Naive B cell (primary cell): Measurements from ENCODE around the gene CACHD1. TPM values are rescaled to one million over a fixed set of nuclear protein-coding genes. Genes with fewer than 3 reads are reported as not detected.

Source experiments
- ATAC-seq, 2 donors: fragments of 150-1000 bp; cut with Tn5 transposase; 2 replicates each; pipeline ENCODE4 v1.10.0; 2021; ENCODE audit warnings: low read depth in 2 of 2, mild to moderate bottlenecking in 2 of 2, moderate library complexity in 2 of 2
- DNase-seq: peaks from one replicate; pipeline ENCODE4 v3.0.0; 2022
- H3K27ac Mint-ChIP-seq, 6 donors: one replicate each; pipeline ENCODE4 v1.8.0; 2020 to 2022; ENCODE audit warnings: mild to moderate bottlenecking in 6 of 6, mixed read lengths in 6 of 6, moderate library complexity in 5 of 6, inconsistent platforms in 2 of 6
- H3K27me3 Mint-ChIP-seq, 3 donors: one replicate each; pipeline ENCODE4 v1.8.0; 2021 to 2022; ENCODE audit warnings: mixed read lengths in 3 of 3, mild to moderate bottlenecking in 1 of 3
- H3K36me3 Mint-ChIP-seq, 2 donors: one replicate each; pipeline ENCODE4 v1.8.0; 2020 to 2022; ENCODE audit warnings: mixed read lengths in 2 of 2, inconsistent platforms in 1 of 2, mild to moderate bottlenecking in 1 of 2
- H3K4me1 Mint-ChIP-seq, 3 donors: one replicate each; pipeline ENCODE4 v1.8.0; 2020 to 2022; ENCODE audit warnings: mixed read lengths in 3 of 3, inconsistent platforms in 1 of 3, mild to moderate bottlenecking in 1 of 3, moderate library complexity in 1 of 3
- H3K4me3 Mint-ChIP-seq, 8 donors: one replicate each; pipeline ENCODE4 v1.8.0; 2020 to 2022; ENCODE audit warnings: mild to moderate bottlenecking in 8 of 8, mixed read lengths in 8 of 8, moderate library complexity in 8 of 8, inconsistent platforms in 2 of 8
- H3K9me3 Mint-ChIP-seq, 7 donors: one replicate each; pipeline ENCODE4 v1.8.0; 2020 to 2022; ENCODE audit warnings: mixed read lengths in 7 of 7, mild to moderate bottlenecking in 5 of 7, inconsistent platforms in 2 of 7, moderate library complexity in 1 of 7
- polyA plus RNA-seq, 6 donors: library from polyadenylated mRNA; unstranded; fragments of 300-500 nt; fragmentation: Illumina TruSeq; gene quantifications; one replicate each; pipeline ENCODE4 v1.2.3, GENCODE V29; 2021; ENCODE audit warnings: low read depth in 6 of 6

The CACHD1 gene
- polyA plus RNA-seq, 6 donors from 2014 or later = not detected

- no peaks in the 10 kb centered on the region for H3K36me3 Mint-ChIP-seq
- peaks cover 0 to 5% (median 0%) of the 10 kb centered on the region in 3 donors for H3K4me1 Mint-ChIP-seq
- no peak overlapping the region for H3K27ac Mint-ChIP-seq
- H3K27me3 Mint-ChIP-seq = peaks cover 0 to 6% (median 0%) of the 10 kb centered on the region in 3 donors
- H3K4me3 Mint-ChIP-seq = no peak overlapping the region
- ATAC-seq = no peak
- no peak for DNase-seq
- H3K9me3 Mint-ChIP-seq = no peaks in the 10 kb centered on the region
Measured at GRCh38 chr1:64542118-64542517, 72.2 kb downstream of the CACHD1 start.

DNA sequence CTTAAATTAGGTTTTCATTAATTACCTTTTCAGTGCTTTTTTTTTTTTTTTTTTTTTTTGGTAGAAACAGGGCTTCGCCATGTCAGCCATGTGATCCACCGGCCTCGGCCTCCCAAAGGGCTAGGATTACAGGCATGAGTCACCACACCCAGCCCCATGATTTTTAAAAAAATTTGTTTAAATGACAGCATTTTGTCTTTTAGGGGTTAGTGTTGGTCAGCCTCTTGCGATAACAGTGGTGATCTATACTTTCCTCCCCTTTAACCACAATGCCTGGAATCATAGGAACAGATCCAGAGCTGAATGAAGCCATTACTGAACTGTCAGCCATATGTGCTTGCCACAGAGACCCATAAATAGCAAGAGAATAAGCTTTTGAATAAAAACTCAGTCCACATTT, 73.9 kb downstream of the CACHD1 start:
- H3K36me3 Mint-ChIP-seq = no peaks in the 10 kb centered on the region
- H3K27me3 Mint-ChIP-seq = peaks cover 0 to 6% (median 0%) of the 10 kb centered on the region in 3 donors
- H3K4me1 Mint-ChIP-seq = peaks cover 0 to 5% (median 0%) of the 10 kb centered on the region in 3 donors
- no peak overlapping the region for H3K27ac Mint-ChIP-seq
- H3K4me3 Mint-ChIP-seq = no peak overlapping the region
- no peak for ATAC-seq
- DNase-seq = no peak
- no peaks in the 10 kb centered on the region for H3K9me3 Mint-ChIP-seq

DNA sequence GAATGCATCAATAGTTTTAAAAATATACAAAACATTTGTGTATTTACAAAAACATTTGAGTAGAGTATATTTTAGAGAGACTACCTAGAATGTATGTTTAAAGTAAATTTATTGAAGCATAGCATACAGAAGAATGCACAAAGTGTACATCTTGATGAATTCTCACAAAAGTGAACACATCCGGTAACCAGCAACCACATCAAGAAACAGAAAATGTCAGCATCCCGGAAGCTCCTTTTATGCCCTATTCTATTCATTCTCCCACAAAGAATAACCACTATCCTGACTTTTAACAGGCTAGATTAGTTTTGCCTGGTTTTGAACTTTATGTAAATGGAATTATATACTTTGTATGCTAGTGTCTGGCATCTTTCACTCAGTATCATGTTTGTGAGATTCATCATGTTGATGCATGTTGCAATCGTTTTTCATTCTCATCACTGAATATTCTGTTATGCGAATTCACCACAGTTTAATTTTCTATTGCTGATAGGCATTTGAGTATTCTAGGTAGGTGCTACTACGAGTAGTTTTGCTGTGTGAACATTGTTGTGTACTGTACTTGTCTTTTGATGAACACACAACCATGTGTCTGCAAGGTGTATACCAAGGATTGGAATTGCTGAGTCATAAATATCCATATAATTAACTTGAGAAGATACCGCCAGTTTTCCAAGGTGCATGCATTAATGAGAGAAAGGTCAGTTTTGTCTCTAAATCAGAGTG, 75.4 kb downstream of the CACHD1 start:
- ATAC-seq (no peak), DNase-seq (no peak)
- Mint-ChIP-seq H3K4me1 (peaks cover 0 to 5% (median 0%) of the 10 kb centered on the region in 3 donors), H3K4me3 (no peak overlapping the region), H3K9me3 (no peaks in the 10 kb centered on the region), H3K27me3 (peaks cover 0 to 6% (median 0%) of the 10 kb centered on the region in 3 donors), H3K36me3 (no peaks in the 10 kb centered on the region), H3K27ac (no peak overlapping the region)

- Mint-ChIP-seq H3K27ac (no peak overlapping the region), H3K4me3 (no peak overlapping the region), H3K36me3 (no peaks in the 10 kb centered on the region), H3K4me1 (no peaks in the 10 kb centered on the region), H3K27me3 (peaks cover 0 to under 1% (median 0%) of the 10 kb centered on the region in 3 donors), H3K9me3 (no peaks in the 10 kb centered on the region)
- no peak for DNase-seq
- no peak for ATAC-seq
Measured at GRCh38 chr1:64546013-64546412, 76.1 kb downstream of the CACHD1 start.

DNA sequence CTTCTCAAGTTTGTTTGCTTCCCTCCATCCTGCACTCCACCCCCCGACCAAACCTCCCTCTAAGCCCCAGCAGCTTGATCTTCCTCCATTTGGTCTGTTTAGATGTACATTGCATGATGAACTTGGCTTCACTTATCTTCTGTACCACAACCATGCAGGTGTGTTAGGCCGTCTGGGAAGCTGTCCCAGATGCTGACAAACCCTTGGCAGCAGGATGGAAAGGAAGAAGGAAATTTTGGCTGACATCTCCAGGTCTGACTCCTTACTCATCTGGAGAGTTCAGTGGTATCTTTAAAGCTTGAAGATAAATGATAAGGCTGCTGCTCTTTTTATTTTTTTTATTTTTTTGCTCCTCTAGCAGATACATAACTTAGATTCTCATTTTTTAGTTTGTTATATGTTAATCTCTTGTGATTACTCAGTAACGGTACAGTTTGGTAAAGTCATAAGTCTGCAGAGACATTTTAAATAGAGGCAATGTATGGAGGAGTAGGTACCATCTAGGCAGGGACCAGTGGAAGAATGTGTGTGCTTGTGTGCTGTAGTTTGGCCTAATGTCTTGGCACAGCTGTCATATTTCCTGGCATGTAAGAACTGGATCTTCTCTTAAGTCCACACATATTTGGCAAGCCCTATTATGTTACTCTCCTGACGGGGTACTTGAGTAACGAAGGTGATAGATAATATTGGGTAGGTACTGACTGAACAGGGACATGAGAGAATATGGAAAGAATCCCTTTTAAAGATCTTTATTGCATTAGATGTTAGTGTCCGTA, 79.7 kb downstream of the CACHD1 start:
- Mint-ChIP-seq H3K27me3 (no peaks in the 10 kb centered on the region), H3K27ac (no peak overlapping the region), H3K4me1 (no peaks in the 10 kb centered on the region), H3K36me3 (no peaks in the 10 kb centered on the region), H3K4me3 (no peak overlapping the region), H3K9me3 (no peaks in the 10 kb centered on the region)
- DNase-seq (no peak), ATAC-seq (no peak)

- no peaks in the 10 kb centered on the region for H3K27me3 Mint-ChIP-seq
- DNase-seq (no peak), ATAC-seq (no peak)
- no peaks in the 10 kb centered on the region for H3K9me3 Mint-ChIP-seq
- H3K4me1 Mint-ChIP-seq = no peaks in the 10 kb centered on the region
- H3K4me3 Mint-ChIP-seq = no peak overlapping the region
- H3K36me3 Mint-ChIP-seq = no peaks in the 10 kb centered on the region
- H3K27ac Mint-ChIP-seq = no peak overlapping the region
Measured at GRCh38 chr1:64550510-64550909, 80.6 kb downstream of the CACHD1 start.

GRCh38 chr1:64550946-64551605, 81.1 kb downstream of the CACHD1 start:
- DNase-seq = no peak
- Mint-ChIP-seq H3K4me1 (no peaks in the 10 kb centered on the region), H3K36me3 (no peaks in the 10 kb centered on the region), H3K9me3 (no peaks in the 10 kb centered on the region), H3K27me3 (no peaks in the 10 kb centered on the region), H3K27ac (peak overlapping the region in 1 of 6 donors; percentile 16), H3K4me3 (no peak overlapping the region)
- ATAC-seq = no peak

DNA sequence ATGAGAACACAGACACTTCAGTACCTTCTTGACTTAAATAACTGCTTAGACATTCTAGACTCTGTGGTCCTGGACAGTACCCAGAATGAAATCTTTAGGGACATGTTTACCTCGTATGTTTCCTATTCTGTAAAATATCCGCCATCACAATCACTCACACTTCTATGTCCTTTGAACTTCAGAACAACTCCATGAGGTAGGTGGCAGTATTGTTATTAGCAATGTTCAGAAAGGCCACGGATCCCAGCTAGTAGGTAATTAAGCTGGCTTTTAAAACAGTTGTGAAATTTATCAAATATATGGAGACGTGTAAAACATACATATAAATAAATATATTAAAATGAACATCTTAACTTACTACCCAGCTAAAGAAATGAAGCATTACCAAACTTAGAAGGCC, 83.4 kb downstream of the CACHD1 start:
- Mint-ChIP-seq H3K9me3 (peaks cover 0 to 3% (median 0%) of the 10 kb centered on the region in 7 donors), H3K27me3 (peaks cover 0 to 12% (median 3%) of the 10 kb centered on the region in 3 donors), H3K4me3 (no peak overlapping the region), H3K4me1 (no peaks in the 10 kb centered on the region), H3K27ac (no peak overlapping the region), H3K36me3 (no peaks in the 10 kb centered on the region)
- DNase-seq (no peak), ATAC-seq (no peak)

DNA sequence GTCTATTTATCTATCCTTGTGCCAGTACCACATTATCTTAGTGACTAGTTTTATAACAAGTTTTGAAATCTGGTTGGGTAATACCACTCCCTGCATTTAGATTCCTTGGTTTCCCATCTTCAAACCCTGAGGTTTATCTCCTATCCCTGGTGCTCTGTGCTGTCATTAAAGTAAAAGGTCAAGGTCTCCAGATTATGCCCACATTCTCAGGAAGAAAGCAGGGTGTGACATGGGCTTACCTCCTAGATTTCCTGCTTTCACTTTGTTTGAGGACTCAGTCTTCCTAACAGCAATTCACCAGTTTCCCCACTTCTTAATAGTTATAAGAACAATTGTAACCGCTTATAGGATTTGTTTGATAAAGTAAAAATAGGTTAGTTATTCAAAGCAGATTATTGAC, 86.0 kb downstream of the CACHD1 start:
- peaks cover 0 to 14% (median 7%) of the 10 kb centered on the region in 3 donors for H3K27me3 Mint-ChIP-seq
- DNase-seq = no peak
- ATAC-seq = no peak
- H3K9me3 Mint-ChIP-seq = peaks cover 0 to 14% (median 0%) of the 10 kb centered on the region in 7 donors
- H3K4me3 Mint-ChIP-seq = no peak overlapping the region
- H3K27ac Mint-ChIP-seq = no peak overlapping the region
- H3K4me1 Mint-ChIP-seq = no peaks in the 10 kb centered on the region
- peaks cover 0 to 4% of the 10 kb centered on the region in 2 donors for H3K36me3 Mint-ChIP-seq

DNA sequence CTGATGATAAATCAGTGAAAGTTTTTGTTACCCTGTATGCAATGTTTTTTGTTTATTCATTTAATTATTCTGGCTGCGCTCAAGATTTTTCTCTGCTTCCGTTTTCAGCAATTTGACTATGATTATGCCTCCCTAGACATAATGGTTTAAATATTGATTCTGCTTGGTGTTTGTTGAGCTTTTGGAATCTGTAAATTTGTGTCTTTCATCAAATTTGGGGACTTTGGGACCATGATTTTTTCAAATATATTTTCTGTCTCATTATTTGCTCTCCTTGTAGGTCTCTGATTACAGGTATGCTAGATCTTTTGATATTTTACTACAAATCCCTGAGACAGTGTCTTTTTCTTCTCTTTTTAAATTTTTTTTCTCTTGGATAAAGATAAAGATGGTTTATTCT, 92.1 kb downstream of the CACHD1 start:
- DNase-seq (no peak), ATAC-seq (no peak)
- H3K36me3 Mint-ChIP-seq = peaks cover 0 to 4% of the 10 kb centered on the region in 2 donors
- peaks cover 0 to 21% (median 11%) of the 10 kb centered on the region in 7 donors for H3K9me3 Mint-ChIP-seq
- H3K4me3 Mint-ChIP-seq = no peak overlapping the region
- H3K27ac Mint-ChIP-seq = no peak overlapping the region
- H3K4me1 Mint-ChIP-seq = no peaks in the 10 kb centered on the region
- H3K27me3 Mint-ChIP-seq = peaks cover 3 to 20% (median 7%) of the 10 kb centered on the region in 3 donors

DNA sequence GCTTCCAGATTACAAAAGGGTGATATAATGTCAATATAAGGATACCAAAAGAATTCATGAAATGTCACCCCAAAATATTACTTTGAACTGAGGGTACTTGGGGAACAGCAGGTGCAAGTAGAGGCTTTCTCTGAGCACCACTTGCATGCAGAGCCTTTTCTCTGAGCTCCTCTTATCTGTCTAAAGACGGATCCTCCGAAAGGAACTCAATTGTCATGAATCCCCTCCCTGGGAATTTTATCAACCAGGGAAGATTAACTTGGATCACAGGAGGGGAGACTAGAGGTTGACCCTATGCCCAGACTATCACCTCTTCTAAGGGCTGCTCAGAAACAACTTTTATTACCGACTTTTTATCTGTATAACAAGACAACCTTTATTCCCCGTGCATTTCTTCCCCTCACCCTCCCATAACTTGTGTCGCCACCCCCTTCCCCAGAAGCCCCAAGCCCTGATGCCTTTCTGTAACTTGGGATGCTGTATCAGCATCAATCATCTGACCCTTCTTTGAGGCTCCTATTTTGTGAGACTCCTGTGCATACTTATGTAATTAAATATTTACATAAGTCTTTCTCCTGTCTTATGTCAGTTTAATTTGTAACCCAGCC, 94.1 kb downstream of the CACHD1 start:
- Mint-ChIP-seq H3K4me1 (no peaks in the 10 kb centered on the region), H3K9me3 (peaks cover 0 to 14% (median 10%) of the 10 kb centered on the region in 7 donors), H3K36me3 (peaks cover 0 to 3% of the 10 kb centered on the region in 2 donors), H3K27ac (no peak overlapping the region), H3K27me3 (peaks cover 0 to 9% (median 6%) of the 10 kb centered on the region in 3 donors), H3K4me3 (no peak overlapping the region)
- ATAC-seq (no peak), DNase-seq (no peak)

DNA sequence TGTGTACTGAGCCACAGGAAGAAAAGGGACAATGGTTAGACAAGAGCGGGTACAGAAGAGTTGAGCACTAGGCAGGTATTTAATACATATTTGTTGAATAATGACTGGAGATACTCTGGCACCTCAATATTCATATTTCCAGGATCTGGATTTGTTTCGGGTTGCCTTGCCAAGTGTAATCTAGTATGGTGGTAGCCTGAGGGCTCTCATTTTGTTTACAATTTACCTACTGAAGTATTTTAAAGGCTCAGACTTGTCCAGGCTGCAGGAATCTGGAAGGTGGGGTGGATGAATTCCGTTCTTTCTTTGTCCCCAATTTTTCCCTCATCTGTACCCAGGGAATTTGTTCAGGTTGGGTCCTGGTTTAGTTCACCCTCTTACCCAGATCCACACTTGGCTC, 95.0 kb downstream of the CACHD1 start:
- Mint-ChIP-seq H3K9me3 (peaks cover 0 to 14% (median 10%) of the 10 kb centered on the region in 7 donors), H3K36me3 (no peaks in the 10 kb centered on the region), H3K4me3 (no peak overlapping the region), H3K4me1 (no peaks in the 10 kb centered on the region), H3K27me3 (peaks cover 0 to 9% (median 6%) of the 10 kb centered on the region in 3 donors), H3K27ac (no peak overlapping the region)
- ATAC-seq = no peak
- no peak for DNase-seq

DNA sequence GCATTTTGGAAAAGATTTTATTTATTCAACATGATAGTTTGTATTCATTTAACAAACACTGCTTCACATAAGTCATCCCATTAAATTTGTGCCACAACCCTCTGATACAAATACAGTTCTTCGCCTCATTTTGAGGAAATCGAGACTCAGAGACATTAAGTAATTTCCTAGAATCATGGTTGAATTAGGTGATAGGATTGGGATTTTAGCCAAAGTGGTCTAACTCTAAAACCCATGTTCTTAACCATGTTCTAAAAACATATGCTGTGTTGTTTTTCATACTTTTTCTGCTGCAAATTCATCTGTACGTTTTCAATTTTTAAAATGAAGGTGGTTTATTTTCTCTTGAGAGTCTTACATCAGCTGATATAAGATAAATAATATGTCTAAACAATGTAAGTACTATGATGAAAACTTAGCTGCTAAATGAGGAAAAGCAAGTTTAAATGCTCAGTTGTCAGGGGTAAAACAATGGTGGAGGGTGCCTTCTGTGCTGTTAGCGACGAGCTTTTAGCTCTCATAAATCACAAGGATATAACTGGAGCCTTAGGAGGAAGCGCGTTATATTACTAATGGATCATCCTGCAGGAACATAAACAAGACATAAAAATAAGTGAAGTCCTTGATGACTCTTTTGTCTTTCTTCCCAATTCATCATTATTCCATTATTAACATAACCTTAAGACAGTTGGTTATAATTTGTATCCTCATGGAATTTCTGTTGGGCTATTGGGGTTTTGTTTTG, 97.7 kb downstream of the CACHD1 start:
- Mint-ChIP-seq H3K36me3 (no peaks in the 10 kb centered on the region), H3K4me1 (no peaks in the 10 kb centered on the region), H3K4me3 (no peak overlapping the region), H3K27me3 (peaks cover 0 to 9% (median 6%) of the 10 kb centered on the region in 3 donors), H3K9me3 (peaks cover 0 to 9% (median 6%) of the 10 kb centered on the region in 7 donors), H3K27ac (no peak overlapping the region)
- DNase-seq (no peak), ATAC-seq (no peak)
